WTC11 (cell line): ENCODE measurements around the gene TRMT2A. TPM values are rescaled to one million over a fixed set of nuclear protein-coding genes. Genes with fewer than 3 reads are reported as not detected.

Experiments
- ATAC-seq: fragments of 200-7000 bp; cut with Tn5 transposase; 2 replicates; pipeline ENCODE4 v1.10.0; 2021; ENCODE audit warnings: mild to moderate bottlenecking, moderate library complexity
- CTCF ChIA-PET: fragments of 300-600 bp; sonication (Branson Sonifier 250); formaldehyde crosslinking; loops from one replicate; lab custom pipeline; 2021; ENCODE audit warnings: antibody characterized with exemption; lab: Charles Lee
- POLR2A ChIA-PET: fragments of 350-600 bp; sonication (Branson Sonifier 250); formaldehyde crosslinking; loops from one replicate; lab custom pipeline; 2021; ENCODE audit warnings: antibody characterized with exemption; lab: Charles Lee
- DNase-seq: peaks from one replicate; pipeline ENCODE4 v3.0.0; 2021; ENCODE audit warnings: low spot score
- H3K27ac Mint-ChIP-seq: 2 replicates; pipeline ENCODE4 v1.8.0; 2021; ENCODE audit warnings: mixed read lengths
- H3K27me3 Mint-ChIP-seq: 2 replicates; pipeline ENCODE4 v1.8.0; 2021; ENCODE audit warnings: low read depth, mild to moderate bottlenecking, moderate library complexity, mixed read lengths
- H3K36me3 Mint-ChIP-seq: 2 replicates; pipeline ENCODE4 v1.8.0; 2021; ENCODE audit warnings: mixed read lengths
- H3K4me1 Mint-ChIP-seq: 2 replicates; pipeline ENCODE4 v1.8.0; 2022; ENCODE audit warnings: mixed read lengths
- H3K4me3 Mint-ChIP-seq: 2 replicates; pipeline ENCODE4 v1.8.0; 2021; ENCODE audit warnings: mild to moderate bottlenecking, moderate library complexity, mixed read lengths
- H3K9me3 Mint-ChIP-seq: 2 replicates; pipeline ENCODE4 v1.8.0; 2021; ENCODE audit warnings: mixed read lengths
- AR ChIP-seq: fragments of 250-450 bp; sonication (Bioruptor Pico); IDR thresholded peaks from 2 replicates; pipeline ENCODE4 v1.9.0; 2021; ENCODE audit warnings: mild to moderate bottlenecking
- CDX4 ChIP-seq: fragments of 250-450 bp; sonication (Bioruptor Pico); IDR thresholded peaks from 2 replicates; pipeline ENCODE4 v1.9.0; 2021; ENCODE audit warnings: moderate library complexity, mild to moderate bottlenecking, inconsistent platforms, borderline replicate concordance
- E2F1 ChIP-seq: sonication (generic); formaldehyde crosslinking; IDR thresholded peaks from 2 replicates; pipeline ENCODE4 v1.8.0; 2022; ENCODE audit warnings: mild to moderate bottlenecking, missing genetic modification reagents
- E2F5 ChIP-seq: sonication (generic); formaldehyde crosslinking; IDR thresholded peaks from 2 replicates; pipeline ENCODE4 v1.8.1; 2022; ENCODE audit warnings: mild to moderate bottlenecking, moderate library complexity, missing genetic modification reagents
- ETV6 ChIP-seq: sonication (generic); formaldehyde crosslinking; IDR thresholded peaks from 2 replicates; pipeline ENCODE4 v1.8.1; 2022; ENCODE audit warnings: mild to moderate bottlenecking, missing genetic modification reagents
- FOXJ3 ChIP-seq: sonication (generic); formaldehyde crosslinking; IDR thresholded peaks from 2 replicates; pipeline ENCODE4 v1.9.0; 2021; ENCODE audit warnings: missing genetic modification reagents, mild to moderate bottlenecking, borderline replicate concordance
- FOXP1 ChIP-seq: sonication (generic); formaldehyde crosslinking; IDR thresholded peaks from 2 replicates; pipeline ENCODE4 v1.8.0; 2022; ENCODE audit warnings: missing genetic modification reagents, mild to moderate bottlenecking, moderate library complexity, borderline replicate concordance
- GRHL2 ChIP-seq: fragments of 250-450 bp; sonication (Bioruptor Pico); IDR thresholded peaks from 2 replicates; pipeline ENCODE4 v1.8.0; 2022; ENCODE audit warnings: mild to moderate bottlenecking, moderate library complexity; ENCODE audit not compliant: insufficient replicate concordance, severe bottlenecking
- IRF1 ChIP-seq: sonication (generic); formaldehyde crosslinking; IDR thresholded peaks from 2 replicates; pipeline ENCODE4 v1.8.0; 2023; ENCODE audit warnings: missing genetic modification reagents
- MXD4 ChIP-seq: fragments of 250-450 bp; sonication (Bioruptor Pico); IDR thresholded peaks from 2 replicates; pipeline ENCODE4 v1.8.0; 2021; ENCODE audit warnings: mild to moderate bottlenecking, moderate library complexity, borderline replicate concordance
- NFE2L1 ChIP-seq: sonication (generic); formaldehyde crosslinking; IDR thresholded peaks from 2 replicates; pipeline ENCODE4 v1.8.1; 2023; ENCODE audit warnings: missing genetic modification reagents
- NR1H2 ChIP-seq: sonication (generic); formaldehyde crosslinking; IDR thresholded peaks from 2 replicates; pipeline ENCODE4 v1.9.0; 2021; ENCODE audit warnings: mild to moderate bottlenecking, moderate library complexity, missing genetic modification reagents
- OVOL2 ChIP-seq: fragments of 250-450 bp; sonication (Bioruptor Pico); IDR thresholded peaks from 2 replicates; pipeline ENCODE4 v1.9.0; 2021; ENCODE audit warnings: mild to moderate bottlenecking, borderline replicate concordance
- PRDM15 ChIP-seq: sonication (generic); formaldehyde crosslinking; IDR thresholded peaks from 2 replicates; pipeline ENCODE4 v1.8.0; 2022; ENCODE audit warnings: missing genetic modification reagents
- RORB ChIP-seq: fragments of 250-450 bp; sonication (Bioruptor Pico); IDR thresholded peaks from 2 replicates; pipeline ENCODE4 v1.9.0; 2021; ENCODE audit warnings: mild to moderate bottlenecking
- TEAD4 ChIP-seq: sonication (generic); formaldehyde crosslinking; IDR thresholded peaks from 2 replicates; pipeline ENCODE4 v1.8.0; 2022; ENCODE audit warnings: mild to moderate bottlenecking, missing genetic modification reagents
- USF1 ChIP-seq: sonication (generic); formaldehyde crosslinking; IDR thresholded peaks from 2 replicates; pipeline ENCODE4 v1.8.0; 2022; ENCODE audit warnings: mild to moderate bottlenecking, missing genetic modification reagents
- ZBTB43 ChIP-seq: sonication (generic); formaldehyde crosslinking; IDR thresholded peaks from 2 replicates; pipeline ENCODE4 v1.8.1; 2023; ENCODE audit warnings: mild to moderate bottlenecking, missing genetic modification reagents
- ZNF138 ChIP-seq: sonication (generic); formaldehyde crosslinking; conservative IDR thresholded peaks from 2 replicates; pipeline ENCODE4 v1.8.1; 2022; ENCODE audit warnings: mild to moderate bottlenecking, moderate library complexity, missing genetic modification reagents
- ZNF317 ChIP-seq: sonication (generic); formaldehyde crosslinking; IDR thresholded peaks from 2 replicates; pipeline ENCODE4 v1.8.1; 2023; ENCODE audit warnings: low read depth, mild to moderate bottlenecking, moderate library complexity, missing genetic modification reagents, borderline replicate concordance
- ZNF396 ChIP-seq: fragments of 250-450 bp; sonication (Bioruptor Pico); IDR thresholded peaks from 2 replicates; pipeline ENCODE4 v1.8.0; 2021; ENCODE audit warnings: mild to moderate bottlenecking, moderate library complexity, borderline replicate concordance
- ZNF425 ChIP-seq: fragments of 250-450 bp; sonication (Bioruptor Pico); conservative IDR thresholded peaks from 2 replicates; pipeline ENCODE4 v1.9.0; 2021; ENCODE audit warnings: mild to moderate bottlenecking
- total RNA-seq: library from RNA; stranded (reverse); gene quantifications from 3 replicates; pipeline ENCODE4 v1.2.3, GENCODE V29; 2021

The TRMT2A gene
- total RNA-seq, 1 experiment from 2014 or later = 68.6 TPM

- TF ChIP-seq NR1H2 (CRISPR knock-in tag) = no peak
- no peak for TF ChIP-seq E2F5 (CRISPR knock-in tag)
- no peak for TF ChIP-seq PRDM15 (CRISPR knock-in tag)
- TF ChIP-seq ZNF396 (CRISPR knock-in tag) = no peak
- TF ChIP-seq NFE2L1 (CRISPR knock-in tag) = no peak
- no peak for TF ChIP-seq ZBTB43 (CRISPR knock-in tag)
- TF ChIP-seq, all 79 proteins: peak for 0
Observed at GRCh38 chr22:20166703-20167102, 49.7 kb upstream of the TRMT2A start (continued).

GRCh38 chr22:20165913-20166312 lies 48.9 kb upstream of the TRMT2A start:
- no peaks in the 10 kb centered on the region for H3K27me3 Mint-ChIP-seq
- ChIA-PET CTCF (no interaction called here), POLR2A (no interaction called here)
- no peak for ATAC-seq
- peaks cover 4% of the 10 kb centered on the region for H3K9me3 Mint-ChIP-seq
- peaks cover 2% of the 10 kb centered on the region; the same call in 1 of the 2 replicates for H3K36me3 Mint-ChIP-seq
- H3K4me1 Mint-ChIP-seq = no peaks in the 10 kb centered on the region
- H3K4me3 Mint-ChIP-seq = no peak overlapping the region
- H3K27ac Mint-ChIP-seq = no peak overlapping the region
- DNase-seq = no peak
- no peak for TF ChIP-seq RORB (CRISPR knock-in tag)
- no peak for TF ChIP-seq GRHL2 (CRISPR knock-in tag)
- TF ChIP-seq CDX4 (CRISPR knock-in tag) = no peak
- TF ChIP-seq ZNF425 (CRISPR knock-in tag) = no peak
- TF ChIP-seq ETV6 (CRISPR knock-in tag) = no peak
- TF ChIP-seq USF1 (CRISPR knock-in tag) = no peak
- TF ChIP-seq FOXP1 (CRISPR knock-in tag) = no peak
- no peak for TF ChIP-seq IRF1
- TF ChIP-seq TEAD4 = no peak
- no peak for TF ChIP-seq ZNF317
- no peak for TF ChIP-seq OVOL2
- no peak for TF ChIP-seq MXD4
- TF ChIP-seq E2F1 (CRISPR knock-in tag) = no peak
- TF ChIP-seq ZNF138 (CRISPR knock-in tag) = no peak
- TF ChIP-seq FOXJ3 (CRISPR knock-in tag) = no peak
- TF ChIP-seq AR (CRISPR knock-in tag) = no peak
